ENCODE measurements around the gene CRTC3. TPM values are rescaled to one million over a fixed set of nuclear protein-coding genes. Genes with fewer than 3 reads are reported as not detected.

Gene CRTC3
- total RNA-seq, 2 experiments from 2014 or later: 27.1 to 28.7 TPM

DNA sequence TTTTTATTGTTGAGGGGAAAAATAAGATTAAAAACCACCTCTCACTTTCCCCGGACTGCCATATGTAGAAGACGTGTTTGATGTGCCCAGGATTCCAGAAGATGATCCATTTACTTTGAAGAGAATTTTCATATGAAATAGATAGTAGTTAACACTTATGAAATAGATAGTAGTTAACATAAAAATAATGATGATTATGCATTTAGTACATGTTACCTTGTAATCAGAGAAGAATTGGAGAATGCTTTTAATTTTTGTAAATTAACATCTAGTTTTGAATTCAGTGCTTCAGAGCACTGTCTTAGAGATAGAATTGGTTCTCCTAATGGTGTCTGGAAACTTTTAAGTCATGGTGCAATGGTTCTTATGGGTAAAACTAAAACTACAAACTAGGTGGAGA is 46.1 kb upstream of the CRTC3 start:
- POLR2A ChIA-PET: no interaction called here
- DNase-seq: no peak
- intact Hi-C loops (cut with micrococcal nuclease): loop anchor here (10.0 kb wide), 1 partner anchor 131 kb away; no protein-coding TSS in a partner anchor
- TF ChIP-seq, protein P1, sequence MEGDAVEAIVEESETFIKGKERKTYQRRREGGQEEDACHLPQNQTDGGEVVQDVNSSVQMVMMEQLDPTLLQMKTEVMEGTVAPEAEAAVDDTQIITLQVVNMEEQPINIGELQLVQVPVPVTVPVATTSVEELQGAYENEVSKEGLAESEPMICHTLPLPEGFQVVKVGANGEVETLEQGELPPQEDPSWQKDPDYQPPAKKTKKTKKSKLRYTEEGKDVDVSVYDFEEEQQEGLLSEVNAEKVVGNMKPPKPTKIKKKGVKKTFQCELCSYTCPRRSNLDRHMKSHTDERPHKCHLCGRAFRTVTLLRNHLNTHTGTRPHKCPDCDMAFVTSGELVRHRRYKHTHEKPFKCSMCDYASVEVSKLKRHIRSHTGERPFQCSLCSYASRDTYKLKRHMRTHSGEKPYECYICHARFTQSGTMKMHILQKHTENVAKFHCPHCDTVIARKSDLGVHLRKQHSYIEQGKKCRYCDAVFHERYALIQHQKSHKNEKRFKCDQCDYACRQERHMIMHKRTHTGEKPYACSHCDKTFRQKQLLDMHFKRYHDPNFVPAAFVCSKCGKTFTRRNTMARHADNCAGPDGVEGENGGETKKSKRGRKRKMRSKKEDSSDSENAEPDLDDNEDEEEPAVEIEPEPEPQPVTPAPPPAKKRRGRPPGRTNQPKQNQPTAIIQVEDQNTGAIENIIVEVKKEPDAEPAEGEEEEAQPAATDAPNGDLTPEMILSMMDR (IDR thresholded peaks at IDR 0.05): no peak
- Mint-ChIP-seq H3K9me3 (no peaks in the 10 kb centered on the region), H3K36me3 (ENCODE audit: low read depth) (peaks cover 55% of the 10 kb centered on the region), H3K4me3 (no peak overlapping the region), H3K27me3 (no peaks in the 10 kb centered on the region), H3K4me1 (ENCODE audit: low read depth) (peaks cover 24% of the 10 kb centered on the region), H3K27ac (no peak overlapping the region)
- ATAC-seq: no peak
- CTCF ChIA-PET: interaction anchor here (0.9 to 4.1 kb wide), 5 partner anchors 17 to 403 kb away, joined by 3 to 86 read pairs (median 21); no protein-coding TSS in a partner anchor

DNA sequence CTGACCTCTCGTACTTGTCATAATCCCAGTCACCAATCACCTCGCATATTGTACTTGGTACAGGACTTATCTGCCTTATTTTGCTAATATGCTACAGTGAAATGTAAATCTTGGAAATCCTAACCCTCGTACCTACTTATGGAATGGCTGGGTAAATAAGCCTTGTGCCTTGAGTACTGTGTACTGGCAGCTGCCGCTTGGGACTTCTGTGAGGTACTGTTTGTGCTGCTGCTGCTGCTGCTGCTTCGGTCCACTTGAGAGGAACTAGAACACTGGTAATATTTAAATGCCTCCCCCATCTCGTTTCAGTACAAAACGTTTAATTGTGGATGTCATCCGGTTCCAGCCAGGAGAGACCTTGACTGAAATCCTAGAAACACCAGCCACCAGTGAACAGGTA is 42.5 kb upstream of the CRTC3 start:
- CTCF ChIA-PET: no interaction called here
- Mint-ChIP-seq H3K27me3 (no peaks in the 10 kb centered on the region), H3K4me3 (no peak overlapping the region), H3K27ac (no peak overlapping the region), H3K36me3 (ENCODE audit: low read depth) (peaks cover 57% of the 10 kb centered on the region), H3K4me1 (ENCODE audit: low read depth) (peaks cover under 1% of the 10 kb centered on the region), H3K9me3 (no peaks in the 10 kb centered on the region)
- ATAC-seq: no peak
- POLR2A ChIA-PET: no interaction called here
- no peak for DNase-seq
- intact Hi-C loops (cut with micrococcal nuclease): loop anchor here (10.0 kb wide), 1 partner anchor 128 kb away; no protein-coding TSS in a partner anchor
- TF ChIP-seq, protein P1 (IDR thresholded peaks at IDR 0.05): no peak

DNA sequence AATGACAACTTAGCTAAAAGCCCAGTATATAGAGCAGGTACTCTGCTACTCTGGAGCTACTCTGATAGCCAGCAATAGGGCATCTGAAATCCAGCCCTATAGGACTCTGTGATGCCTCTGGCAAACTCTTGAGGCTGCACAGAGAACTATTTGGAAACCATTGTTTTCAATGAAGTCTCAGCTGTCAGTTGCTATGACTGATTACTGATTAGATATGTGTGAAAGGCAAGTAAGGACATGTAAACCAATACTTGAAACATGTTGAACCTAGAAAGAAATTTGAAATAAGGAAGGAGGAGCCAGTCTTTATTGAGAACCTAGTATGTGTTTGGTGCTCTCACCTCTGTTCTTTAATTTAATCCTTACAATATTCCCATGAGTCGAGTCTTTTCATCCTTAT is 40.2 kb upstream of the CRTC3 start:
- POLR2A ChIA-PET: no interaction called here
- intact Hi-C loops (cut with micrococcal nuclease): loop anchor here (10.0 kb wide), 1 partner anchor 125 kb away; no protein-coding TSS in a partner anchor

DNA sequence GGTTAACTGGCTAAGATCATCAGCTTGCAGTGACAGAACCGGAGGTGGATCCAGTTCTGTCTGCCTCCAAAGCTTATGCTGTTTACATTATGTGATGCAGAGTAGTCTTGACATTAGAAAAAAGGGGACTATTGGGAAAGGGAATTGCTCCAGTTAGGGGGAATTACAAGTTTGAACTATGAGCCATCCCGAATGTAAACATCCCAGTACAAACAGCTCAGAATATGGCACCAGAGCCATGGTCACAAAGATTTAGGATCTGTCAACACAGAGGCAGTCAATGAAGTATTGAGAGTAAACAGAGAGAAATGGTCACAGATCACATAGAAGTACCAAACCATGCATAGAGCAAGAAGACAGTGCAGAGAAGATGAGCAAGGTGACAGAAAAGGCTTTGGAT is 39.8 kb upstream of the CRTC3 start:
- Mint-ChIP-seq H3K4me3 (no peak overlapping the region), H3K36me3 (ENCODE audit: low read depth) (peaks cover 62% of the 10 kb centered on the region), H3K9me3 (no peaks in the 10 kb centered on the region), H3K27ac (peak overlapping the region; percentile 8), H3K4me1 (ENCODE audit: low read depth) (peaks cover 12% of the 10 kb centered on the region), H3K27me3 (no peaks in the 10 kb centered on the region)
- TF ChIP-seq, protein P1 (IDR thresholded peaks at IDR 0.05): no peak
- DNase-seq (no peak), ATAC-seq (no peak)
- intact Hi-C loops (cut with micrococcal nuclease): loop anchor here (10.0 kb wide), 1 partner anchor 125 kb away; no protein-coding TSS in a partner anchor
- ChIA-PET POLR2A (no interaction called here), CTCF (interaction anchor here (1.1 to 4.3 kb wide), 3 partner anchors 8 to 396 kb away, joined by 4 to 22 read pairs (median 5); no protein-coding TSS in a partner anchor)

More for the DNA sequence above, 40.2 kb upstream of the CRTC3 start:
- no peak for DNase-seq
- Mint-ChIP-seq H3K27ac (no peak overlapping the region), H3K36me3 (ENCODE audit: low read depth) (peaks cover 64% of the 10 kb centered on the region), H3K9me3 (no peaks in the 10 kb centered on the region), H3K27me3 (no peaks in the 10 kb centered on the region), H3K4me1 (ENCODE audit: low read depth) (peaks cover 12% of the 10 kb centered on the region), H3K4me3 (no peak overlapping the region)
- CTCF ChIA-PET: interaction anchor here (1.1 to 4.3 kb wide), 3 partner anchors 7 to 397 kb away, joined by 4 to 22 read pairs (median 5); no protein-coding TSS in a partner anchor
- TF ChIP-seq, protein P1 (IDR thresholded peaks at IDR 0.05): no peak
- ATAC-seq: no peak

DNA sequence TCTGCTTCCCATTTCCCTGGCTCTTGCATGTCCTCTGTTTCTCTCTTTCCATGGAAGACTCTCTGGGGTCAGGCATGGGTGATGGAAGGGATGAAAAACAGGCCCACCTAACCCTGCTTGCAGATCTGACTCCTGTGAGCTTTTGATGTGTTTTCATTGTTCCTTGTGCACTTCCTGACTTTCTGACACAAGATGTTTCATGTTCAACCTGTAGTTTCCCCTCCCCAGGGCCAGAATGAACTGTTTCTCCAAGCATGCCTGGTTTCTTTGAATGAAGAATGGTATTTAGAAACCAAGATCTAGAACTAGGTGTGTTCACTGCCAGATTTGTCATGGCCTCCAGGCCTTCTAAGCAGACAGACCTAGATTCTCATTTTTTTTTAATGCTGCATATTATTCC is 36.1 kb upstream of the CRTC3 start:
- Mint-ChIP-seq H3K9me3 (no peaks in the 10 kb centered on the region), H3K4me1 (ENCODE audit: low read depth) (peaks cover 12% of the 10 kb centered on the region), H3K4me3 (no peak overlapping the region), H3K36me3 (ENCODE audit: low read depth) (peaks cover 51% of the 10 kb centered on the region), H3K27ac (peak overlapping the region; percentile 4), H3K27me3 (no peaks in the 10 kb centered on the region)
- ATAC-seq: no peak
- intact Hi-C loops (cut with micrococcal nuclease): no loop called here
- DNase-seq: no peak
- CTCF ChIA-PET: interaction anchor here (1.3 to 4.3 kb wide), 2 partner anchors 12 to 174 kb away, joined by 3 to 22 read pairs; no protein-coding TSS in a partner anchor
- POLR2A ChIA-PET: interaction anchor here (0.6 kb wide), 1 partner anchor 266 kb away, joined by 3 read pairs; no protein-coding TSS in a partner anchor
- TF ChIP-seq, protein P1 (IDR thresholded peaks at IDR 0.05): no peak

Measured in activated CD8-positive, alpha-beta T cell treated with anti-CD3 and anti-CD28 coated beads for 36 hours (primary cell).